GM18499 (cell line): ENCODE data around the gene MGARP.
"Not testable (repeated sequence)": the region's sequence is repeated elsewhere in the genome, so short reads cannot be mapped to it uniquely, and the experiment has no call there.

Experiments
- ATAC-seq: cut with Tn5 transposase; IDR thresholded peaks from one replicate; pipeline ENCODE4 v1.9.1; 2021; ENCODE audit warnings: moderate number of reproducible peaks; ENCODE audit not compliant: insufficient read depth, unreplicated experiment

MGARP gene

DNA sequence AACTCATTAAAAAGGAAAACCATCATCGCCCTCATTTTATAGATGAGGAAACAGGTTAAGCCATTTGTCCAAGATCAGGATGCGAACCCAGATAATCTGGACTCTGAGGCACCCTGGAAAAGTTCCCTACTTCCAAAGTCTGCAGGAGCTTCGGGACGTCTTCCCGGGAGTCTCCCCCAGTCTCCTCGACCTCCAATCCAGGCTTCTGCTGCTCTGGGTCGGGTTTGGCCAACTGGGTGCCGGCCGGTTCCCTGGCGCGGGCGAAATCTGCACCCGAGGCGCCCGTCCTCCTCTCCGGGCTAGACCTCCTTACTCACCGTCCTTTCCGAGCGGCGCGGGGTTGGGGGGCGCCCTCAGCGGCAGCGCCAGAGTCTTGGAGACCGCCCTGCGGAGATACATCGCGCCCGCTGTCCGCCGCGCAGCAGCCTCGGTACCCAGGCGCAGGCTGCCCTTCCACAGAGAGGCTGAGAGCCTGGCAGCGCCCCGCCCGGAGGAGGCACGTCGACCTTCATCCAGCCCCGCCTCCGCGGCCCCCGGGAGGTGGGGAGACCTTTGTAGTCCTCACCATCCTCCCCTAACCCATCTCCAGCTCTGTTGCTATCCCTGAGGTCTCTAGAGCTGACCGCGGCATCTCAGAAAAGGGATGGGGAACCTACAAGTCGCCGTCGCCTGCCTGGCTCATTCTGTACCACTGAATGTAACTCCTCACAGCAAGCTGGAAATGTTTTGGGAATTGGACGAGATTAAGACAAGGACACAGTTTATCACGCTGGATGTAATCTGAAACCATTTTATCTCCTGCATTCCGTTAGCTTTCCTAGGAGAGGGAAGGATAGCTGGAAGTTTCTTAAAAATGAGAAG lies at the start of gene MGARP:
MGARP (minus strand) TSS at position 466 of the 861 bp plus-strand sequence; CDS start at position 399, 67 bp downstream.
- no peak for ATAC-seq

- ATAC-seq: no peak
Observed at GRCh38 chr4:139329665-139330200, 49.7 kb upstream of the MGARP start.

GRCh38 chr4:139324620-139325019 lies 44.6 kb upstream of the MGARP start:
- ATAC-seq: no peak

- ATAC-seq: not testable (repeated sequence)
Observed at GRCh38 chr4:139322541-139322940, 42.5 kb upstream of the MGARP start.

- ATAC-seq: not testable (repeated sequence)
Observed at GRCh38 chr4:139322070-139322469, 42.0 kb upstream of the MGARP start.

DNA sequence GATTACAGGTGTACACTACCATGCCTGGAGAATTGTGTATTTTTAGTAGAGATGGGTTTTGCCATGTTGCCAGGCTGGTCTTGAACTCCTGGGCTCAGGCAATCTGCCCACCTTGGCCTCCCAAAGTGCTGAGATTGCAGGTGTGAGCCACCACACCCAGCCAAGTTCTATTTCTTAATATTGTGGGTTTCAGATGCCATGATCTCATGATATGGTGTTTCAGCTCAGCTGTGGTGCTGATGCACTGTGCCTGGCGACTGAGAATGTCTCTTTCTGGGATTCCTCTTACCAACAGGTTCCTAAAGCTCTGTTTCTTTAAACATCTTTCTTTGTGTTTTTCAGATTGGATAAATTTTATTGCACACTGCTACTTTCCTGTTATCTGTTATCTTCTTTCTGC lies 39.5 kb upstream of the MGARP start:
- ATAC-seq: no peak

DNA sequence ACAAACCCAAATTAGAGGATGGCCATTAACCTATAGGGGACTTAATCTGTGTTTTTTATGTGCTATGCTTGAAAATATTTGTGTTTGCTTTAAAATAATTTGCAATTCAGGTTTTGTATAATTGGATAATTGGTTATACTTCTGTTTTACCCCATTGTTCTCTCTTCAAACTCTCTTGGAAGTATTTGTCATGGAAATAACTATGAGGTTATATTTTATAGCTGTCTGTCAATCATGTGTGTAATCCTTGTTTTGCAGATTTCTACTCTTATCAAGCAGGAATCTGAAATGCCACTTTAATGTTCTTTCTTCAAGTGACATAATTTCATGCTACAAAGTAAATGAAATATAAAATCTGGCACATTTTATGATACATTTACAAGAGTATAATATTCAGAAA lies 37.6 kb upstream of the MGARP start:
- no peak for ATAC-seq

DNA sequence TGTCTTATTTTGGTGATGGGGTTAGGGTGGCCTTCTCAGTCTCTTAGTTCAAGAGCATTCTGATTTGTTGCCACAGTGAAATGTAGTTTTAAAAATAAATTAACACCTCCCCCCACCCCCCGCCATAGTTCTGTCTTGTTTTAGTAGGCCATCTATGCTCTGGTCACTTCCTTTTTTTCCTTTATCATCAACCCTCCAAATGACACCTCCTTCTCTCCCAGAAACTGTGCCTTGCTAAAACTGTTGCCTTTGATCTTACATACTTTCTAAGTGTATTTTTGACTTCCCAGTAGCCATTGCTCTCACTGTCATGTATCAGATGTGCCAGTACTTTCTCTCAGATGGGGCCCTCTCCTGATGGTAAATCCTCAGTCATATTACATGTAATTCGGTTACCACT lies 36.7 kb upstream of the MGARP start:
- ATAC-seq: no peak

DNA sequence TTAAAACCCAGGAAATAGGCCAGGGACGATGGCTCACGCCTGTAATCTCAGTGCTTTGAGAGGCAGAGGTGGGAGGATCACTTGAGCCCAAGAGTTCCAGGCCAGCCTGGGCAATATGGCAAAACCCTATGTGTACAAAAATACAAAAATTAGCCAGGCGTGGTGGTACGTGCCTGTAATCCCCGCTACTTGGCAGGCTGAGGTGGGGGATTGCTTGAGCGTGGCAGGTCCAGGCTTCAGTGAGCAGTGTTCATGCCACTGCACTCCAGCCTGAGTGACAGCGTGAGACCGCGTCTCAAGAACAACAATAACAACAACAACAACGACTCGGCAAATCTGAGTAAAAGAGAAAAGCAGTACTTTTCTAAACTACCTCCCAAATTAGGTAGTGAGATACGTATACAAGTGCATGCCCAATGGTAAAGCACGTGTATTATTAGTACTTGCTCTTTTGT lies 35.2 kb upstream of the MGARP start:
- peak; percentile 59 for ATAC-seq

GRCh38 chr4:139314047-139314800 lies 34.2 kb upstream of the MGARP start:
- no peak for ATAC-seq

DNA sequence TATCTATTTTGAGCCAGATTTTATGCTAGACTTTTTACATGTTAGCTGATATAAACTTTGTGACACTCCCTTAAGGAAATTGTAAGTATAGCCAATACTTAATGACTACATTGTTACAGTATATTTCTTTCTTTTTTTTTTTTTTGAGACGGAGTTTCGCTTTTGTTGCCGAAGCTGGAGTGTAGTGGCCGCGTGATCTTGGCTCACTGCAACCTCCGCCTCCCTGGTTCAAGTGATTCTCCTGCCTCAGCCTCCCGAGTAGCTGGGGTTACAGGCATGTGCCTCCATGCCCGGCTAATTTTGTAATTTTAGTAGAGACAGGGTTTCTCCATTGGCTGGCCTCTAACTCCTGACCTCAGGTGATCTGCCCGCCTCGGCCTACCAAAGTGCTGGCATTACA lies 33.4 kb upstream of the MGARP start:
- ATAC-seq: not testable (repeated sequence)

DNA sequence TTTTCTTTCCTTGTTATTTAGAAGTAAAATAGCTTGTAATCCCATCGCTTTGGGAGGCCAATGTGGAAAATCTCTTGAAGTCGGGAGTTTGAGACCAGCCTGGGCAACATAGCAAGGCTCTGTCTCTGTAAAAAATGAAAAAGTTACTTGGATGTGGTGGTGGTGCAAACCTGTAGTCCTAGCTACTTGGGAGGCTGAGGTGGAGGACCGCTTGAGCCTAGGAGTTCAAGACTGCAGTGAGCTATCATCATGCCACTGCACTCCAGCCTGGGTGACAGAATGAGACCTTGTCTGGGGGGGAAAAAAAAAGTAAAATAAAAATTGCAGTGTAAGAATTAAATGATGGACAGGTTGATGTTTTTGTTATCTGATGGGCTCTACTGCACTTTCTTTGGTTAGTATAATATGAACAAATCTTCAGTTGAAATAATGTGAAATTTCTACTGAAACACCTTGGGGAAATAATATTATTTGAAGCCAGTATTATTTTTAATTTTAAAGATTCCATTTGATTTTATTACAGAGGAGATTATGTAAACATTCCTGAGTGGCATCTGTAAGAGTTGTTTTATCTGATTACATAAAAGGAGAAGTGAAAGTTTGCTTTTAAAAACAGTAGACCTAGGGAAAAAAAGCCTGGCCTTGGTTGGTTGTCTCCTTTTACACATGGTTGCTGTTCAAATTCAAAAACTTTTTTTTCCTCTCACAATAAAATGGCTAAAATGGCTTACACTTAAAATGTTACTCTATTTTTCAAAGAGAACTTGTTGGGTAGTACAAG lies 32.7 kb upstream of the MGARP start:
- no peak for ATAC-seq

DNA sequence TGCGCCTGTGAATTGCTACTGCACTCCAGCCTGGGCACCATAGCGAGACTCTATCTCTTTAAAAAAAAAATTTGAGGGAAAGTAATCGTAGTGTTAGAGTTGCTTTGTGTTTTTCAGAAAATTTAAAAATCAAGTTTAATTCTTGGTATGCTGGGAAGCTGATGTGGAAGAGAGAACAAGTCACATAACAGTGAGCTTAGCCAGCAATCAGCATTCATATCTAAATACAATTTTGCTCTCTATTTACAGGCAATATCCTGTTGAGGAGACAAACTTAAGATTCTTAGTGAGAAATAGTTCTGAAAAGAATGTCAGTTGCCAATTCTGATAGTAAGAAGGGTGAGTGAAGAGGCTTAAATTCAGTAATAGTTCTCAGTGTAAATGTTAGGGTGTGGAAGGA lies 31.9 kb upstream of the MGARP start:
- ATAC-seq: no peak

DNA sequence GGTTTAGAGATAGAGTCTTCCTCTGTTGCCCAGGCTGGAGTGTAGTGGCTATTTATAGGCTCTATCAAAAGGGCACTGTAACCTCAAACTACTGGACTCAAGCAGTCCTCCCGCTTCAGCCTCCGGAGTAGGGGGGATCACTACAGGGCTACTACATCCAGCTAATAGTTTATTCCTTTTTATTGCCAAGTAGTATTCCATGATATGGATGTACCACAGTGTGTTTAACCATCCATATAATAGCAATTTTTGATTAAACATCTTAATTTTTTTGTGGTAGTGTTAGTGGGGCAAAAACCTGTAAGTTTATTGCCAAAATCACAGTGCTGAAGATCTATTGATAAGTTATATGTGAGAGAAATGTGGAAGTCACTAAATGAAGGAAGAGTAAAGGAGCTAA lies 24.9 kb upstream of the MGARP start:
- ATAC-seq: no peak

DNA sequence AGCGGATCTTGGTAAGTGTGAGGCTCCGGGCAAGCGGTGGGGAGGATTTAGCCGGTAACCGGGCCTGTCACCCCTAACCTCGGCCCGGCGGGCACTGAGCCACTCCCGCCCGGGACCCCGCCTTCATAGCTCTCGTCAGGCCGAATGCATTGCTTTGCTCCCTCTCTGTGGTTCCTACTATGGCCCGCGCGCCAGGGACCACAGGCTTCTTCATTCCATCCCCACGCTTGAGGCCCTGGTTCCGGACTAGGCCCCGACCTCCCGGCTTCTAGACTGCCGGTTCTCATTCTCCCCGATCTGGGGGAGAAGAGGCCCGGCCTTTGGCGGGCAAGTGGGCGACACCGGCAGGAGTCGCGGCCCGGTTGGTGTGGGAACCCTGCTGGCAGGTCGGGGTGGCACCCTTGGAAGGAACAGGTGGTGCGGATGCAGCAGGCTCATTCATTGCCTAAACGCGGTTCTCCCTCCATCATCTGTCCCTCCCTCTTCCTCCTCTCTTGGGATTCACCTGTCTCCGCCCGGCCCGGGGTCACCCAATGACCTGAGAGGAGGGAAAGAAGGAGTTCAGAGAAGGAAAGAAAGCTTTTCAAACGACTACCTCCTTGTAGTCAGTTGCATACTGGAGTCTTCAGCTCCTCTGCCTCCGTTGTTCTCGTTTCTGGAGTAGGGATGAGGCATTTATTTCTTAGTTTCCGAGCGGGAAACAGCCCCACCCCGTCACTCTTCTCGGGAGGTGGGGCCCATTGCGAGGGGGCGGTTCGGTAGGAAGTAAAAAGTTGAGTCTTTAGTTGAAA lies 22.0 kb upstream of the MGARP start, which contains the start of gene NDUFC1:
NDUFC1 (minus strand) TSS at position 657 of the 791 bp plus-strand sequence. CDS start 6,679 bp downstream, outside the sequence.
- ATAC-seq: peak; percentile 19

GRCh38 chr4:139301113-139301820 lies 21.2 kb upstream of the MGARP start, which contains the start of gene NAA15:
NAA15 (plus strand) TSS chr4:139301505; CDS start chr4:139301778, 273 bp downstream.
- peak; percentile 72 for ATAC-seq

GRCh38 chr4:139300431-139301112 lies 20.5 kb upstream of the MGARP start:
- peak; percentile 1 for ATAC-seq

DNA sequence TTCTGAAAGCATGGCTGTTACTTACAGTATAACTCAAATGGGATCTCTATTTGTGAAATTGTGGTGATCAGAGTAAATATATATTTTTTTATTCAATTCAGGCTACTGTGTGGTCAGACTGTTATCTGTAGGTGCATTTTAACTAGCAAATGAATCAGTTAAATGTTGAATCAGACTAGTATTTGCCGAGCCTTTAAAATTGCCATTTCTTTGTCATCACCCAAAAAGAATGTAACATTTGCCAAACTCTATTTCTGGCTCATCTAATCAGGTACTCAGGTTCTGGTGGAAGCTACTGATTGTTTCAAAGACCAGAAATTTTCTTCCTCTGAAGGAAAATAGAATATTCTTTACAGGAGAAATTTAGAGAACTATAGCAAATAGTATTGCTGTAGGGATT lies 19.5 kb upstream of the MGARP start:
- ATAC-seq: no peak
